ENCODE measurements around the gene TAF3.

DNA sequence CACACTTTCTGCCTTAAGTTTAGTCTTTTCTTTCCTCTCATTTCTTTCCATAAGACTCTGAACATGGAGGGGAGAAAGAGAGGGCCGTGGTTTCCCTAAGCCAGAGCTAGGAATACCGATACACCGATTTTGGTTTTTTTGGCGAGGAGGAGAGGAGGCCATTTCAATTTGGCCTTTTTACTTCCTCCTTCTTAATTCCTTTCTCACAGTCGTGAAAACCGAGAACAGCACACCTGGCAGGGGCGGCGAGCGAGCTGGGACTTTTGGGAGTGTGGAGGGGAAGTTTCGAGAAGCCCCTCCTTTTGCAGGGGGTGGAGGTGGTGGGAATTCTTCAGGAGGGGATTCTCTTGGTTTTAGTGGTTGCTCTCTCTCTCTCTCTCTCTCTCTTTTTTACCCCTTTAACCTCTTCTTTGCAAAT is 242.4 kb downstream of the TAF3 start:
- TF ChIP-seq, protein P1, sequence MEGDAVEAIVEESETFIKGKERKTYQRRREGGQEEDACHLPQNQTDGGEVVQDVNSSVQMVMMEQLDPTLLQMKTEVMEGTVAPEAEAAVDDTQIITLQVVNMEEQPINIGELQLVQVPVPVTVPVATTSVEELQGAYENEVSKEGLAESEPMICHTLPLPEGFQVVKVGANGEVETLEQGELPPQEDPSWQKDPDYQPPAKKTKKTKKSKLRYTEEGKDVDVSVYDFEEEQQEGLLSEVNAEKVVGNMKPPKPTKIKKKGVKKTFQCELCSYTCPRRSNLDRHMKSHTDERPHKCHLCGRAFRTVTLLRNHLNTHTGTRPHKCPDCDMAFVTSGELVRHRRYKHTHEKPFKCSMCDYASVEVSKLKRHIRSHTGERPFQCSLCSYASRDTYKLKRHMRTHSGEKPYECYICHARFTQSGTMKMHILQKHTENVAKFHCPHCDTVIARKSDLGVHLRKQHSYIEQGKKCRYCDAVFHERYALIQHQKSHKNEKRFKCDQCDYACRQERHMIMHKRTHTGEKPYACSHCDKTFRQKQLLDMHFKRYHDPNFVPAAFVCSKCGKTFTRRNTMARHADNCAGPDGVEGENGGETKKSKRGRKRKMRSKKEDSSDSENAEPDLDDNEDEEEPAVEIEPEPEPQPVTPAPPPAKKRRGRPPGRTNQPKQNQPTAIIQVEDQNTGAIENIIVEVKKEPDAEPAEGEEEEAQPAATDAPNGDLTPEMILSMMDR (IDR thresholded peaks at IDR 0.05; ENCODE audit: low read length): no peak
- TF ChIP-seq EZH2phosphoT487 (IDR thresholded peaks at IDR 0.05; ENCODE audit: low read length) (no peak), EZH2 (optimal IDR thresholded peaks at IDR 0.05; ENCODE audit: low read depth, low read length) (no peak)
